Measurements from ENCODE around the gene IRF2BP2. TPM values are rescaled to one million over a fixed set of nuclear protein-coding genes. Genes with fewer than 3 reads are reported as not detected.

Gene IRF2BP2
- 42.1 and 60.8 TPM in 2 replicates for total RNA-seq (2014; rRNA removed; shearing (Covaris generic))

GRCh38 chr1:234610061-234610665 is at the start of gene IRF2BP2:
Gene IRF2BP2 (minus strand): TSS chr1:234610178. CDS start chr1:234609494, 684 bp downstream.
- Histone ChIP-seq H3K4me3 (peak within 1 kb of the TSS; percentile 71), H3K9me3 (replicated peaks) (no peaks in the 10 kb centered on the region), H3K4me1 (replicated peaks) (peaks cover 63% of the 10 kb centered on the region), H3K27ac (peak within 1 kb of the TSS; percentile 95), H3K36me3 (peaks cover 41% of the 10 kb centered on the region), H3K27me3 (replicated peaks) (no peaks in the 10 kb centered on the region)
- DNase-seq (ENCODE audit: low read depth in 1 of 2, low spot score in 2 of 2) = peak in 1 of 2 experiments; percentile 88

DNA sequence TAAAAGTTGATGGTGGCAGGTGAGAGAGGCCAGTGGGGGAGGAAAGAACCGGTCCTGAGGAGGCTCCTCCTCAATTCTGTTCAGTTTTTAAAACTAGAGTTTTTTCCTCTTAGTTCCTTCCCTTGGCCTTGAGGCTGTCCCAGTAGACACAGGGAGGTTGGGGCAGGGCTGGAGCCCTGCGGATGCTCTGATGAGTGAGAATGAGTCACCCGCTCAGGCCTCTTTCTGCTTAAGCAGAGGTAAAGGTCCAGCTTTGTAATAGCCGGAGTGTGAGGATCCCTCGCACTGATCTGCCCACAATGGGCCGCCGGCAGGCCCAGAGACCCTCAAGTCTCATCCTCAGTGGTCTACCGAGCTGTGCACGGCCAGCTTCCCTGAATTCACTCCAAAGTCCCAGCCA is 49.6 kb upstream of the IRF2BP2 start:
- Histone ChIP-seq H3K36me3 (no peaks in the 10 kb centered on the region), H3K4me1 (replicated peaks) (peaks cover 74% of the 10 kb centered on the region), H3K4me3 (no peak overlapping the region), H3K27me3 (replicated peaks) (no peaks in the 10 kb centered on the region), H3K27ac (peak overlapping the region; percentile 93), H3K9me3 (replicated peaks) (no peaks in the 10 kb centered on the region)
- DNase-seq (ENCODE audit: low read depth in 1 of 2, low spot score in 2 of 2) = peak; percentile 75 to 85

- Histone ChIP-seq H3K4me3 (no peak overlapping the region), H3K27me3 (replicated peaks) (no peaks in the 10 kb centered on the region), H3K9me3 (replicated peaks) (no peaks in the 10 kb centered on the region), H3K36me3 (no peaks in the 10 kb centered on the region), H3K4me1 (replicated peaks) (peaks cover 74% of the 10 kb centered on the region), H3K27ac (peak overlapping the region; percentile 93)
- peak in 1 of 2 experiments; percentile 36 for DNase-seq (ENCODE audit: low read depth in 1 of 2, low spot score in 2 of 2)
Observed at GRCh38 chr1:234658138-234658537, 48.2 kb upstream of the IRF2BP2 start.

DNA sequence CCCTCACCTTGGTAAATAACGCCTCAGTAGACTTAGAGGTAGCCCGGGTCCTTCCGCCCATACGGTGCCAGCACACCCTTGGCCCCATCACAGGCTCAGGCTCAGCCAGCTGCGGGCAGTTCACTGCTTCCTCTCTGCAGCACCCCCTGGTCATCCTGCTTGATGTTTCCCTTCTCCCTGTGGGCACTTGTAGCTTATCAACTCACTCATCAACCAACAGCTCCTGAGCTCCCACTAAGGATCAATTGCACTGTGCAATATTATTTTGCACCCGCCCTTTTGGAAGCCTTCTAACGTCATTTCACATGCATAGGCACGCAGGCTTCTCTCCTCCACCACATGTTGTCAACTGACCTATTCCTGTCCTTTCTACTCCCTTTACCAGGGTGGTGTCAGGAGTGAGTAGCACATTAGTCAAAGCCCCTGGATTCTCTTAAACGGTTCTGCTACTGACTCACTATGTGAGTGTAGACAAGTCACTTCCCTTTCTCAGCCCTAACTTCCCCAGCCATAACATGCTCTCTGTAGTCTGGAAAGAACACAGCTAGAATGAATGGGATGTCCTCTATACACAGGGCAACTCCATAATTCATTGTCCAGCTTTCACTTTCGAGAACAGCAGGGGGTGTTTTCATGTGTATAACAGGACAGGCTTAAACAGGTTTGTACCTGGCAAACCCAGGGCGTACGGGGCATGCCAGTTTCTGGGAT is 47.1 kb upstream of the IRF2BP2 start:
- Histone ChIP-seq H3K27ac (peak overlapping the region; percentile 93), H3K9me3 (replicated peaks) (no peaks in the 10 kb centered on the region), H3K4me3 (peak overlapping the region; percentile 22), H3K4me1 (replicated peaks) (peaks cover 74% of the 10 kb centered on the region), H3K36me3 (no peaks in the 10 kb centered on the region), H3K27me3 (replicated peaks) (no peaks in the 10 kb centered on the region)
- peak; percentile 88 to 90 for DNase-seq (ENCODE audit: low read depth in 1 of 2, low spot score in 2 of 2)

DNA sequence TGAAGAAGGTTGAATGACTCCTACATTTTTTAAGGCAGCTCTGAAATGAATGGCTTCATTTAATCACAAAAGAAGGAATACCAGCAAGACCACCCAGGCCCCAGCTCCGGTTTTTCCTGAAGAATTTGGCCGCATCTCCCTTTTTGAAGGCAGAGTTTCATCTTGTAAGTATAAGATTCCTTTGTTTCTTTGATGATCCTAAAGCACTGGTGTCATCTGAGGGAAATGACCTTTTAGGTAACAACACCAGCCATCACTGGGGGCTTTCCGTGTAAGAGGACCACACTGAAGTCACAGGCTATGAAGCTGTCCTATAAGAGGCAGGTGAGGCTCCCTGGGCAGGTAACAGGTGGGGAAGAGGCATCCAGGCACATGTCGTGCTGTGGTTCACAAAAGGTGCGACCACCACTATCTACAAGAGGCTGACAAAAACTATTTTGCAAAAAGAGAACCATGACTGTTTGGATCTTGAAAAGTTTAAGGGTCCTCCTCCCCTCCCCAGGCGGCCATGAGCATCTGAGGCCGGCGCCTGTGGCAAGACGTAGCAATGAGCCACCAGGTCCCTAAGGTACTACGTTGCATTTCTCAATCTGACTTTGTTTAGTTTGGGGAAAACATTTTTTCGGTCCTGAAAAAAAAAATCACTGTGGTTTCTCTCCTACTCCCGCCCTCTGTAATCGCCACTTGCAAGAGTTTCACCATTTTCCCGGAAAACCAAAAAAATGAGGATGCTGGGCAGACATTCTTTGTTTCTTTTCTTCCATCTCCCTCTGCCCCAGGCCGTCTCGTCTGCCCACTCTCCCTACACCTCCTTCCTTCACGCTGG is 46.3 kb upstream of the IRF2BP2 start:
- H3K4me1 ChIP-seq (replicated peaks) = peaks cover 66% of the 10 kb centered on the region
- H3K4me3 ChIP-seq = peak overlapping the region; percentile 22
- peak; percentile 74 to 79 for DNase-seq (ENCODE audit: low read depth in 1 of 2, low spot score in 2 of 2)
- no peaks in the 10 kb centered on the region for H3K27me3 ChIP-seq (replicated peaks)
- no peaks in the 10 kb centered on the region for H3K36me3 ChIP-seq
- no peaks in the 10 kb centered on the region for H3K9me3 ChIP-seq (replicated peaks)
- peak overlapping the region; percentile 93 for H3K27ac ChIP-seq

- Histone ChIP-seq H3K27ac (peak overlapping the region; percentile 93), H3K36me3 (no peaks in the 10 kb centered on the region), H3K4me3 (no peak overlapping the region), H3K27me3 (replicated peaks) (no peaks in the 10 kb centered on the region), H3K4me1 (replicated peaks) (peaks cover 58% of the 10 kb centered on the region), H3K9me3 (replicated peaks) (no peaks in the 10 kb centered on the region)
- no peak for DNase-seq (ENCODE audit: low read depth in 1 of 2, low spot score in 2 of 2)
Observed at GRCh38 chr1:234655328-234656069, 45.5 kb upstream of the IRF2BP2 start.

DNA sequence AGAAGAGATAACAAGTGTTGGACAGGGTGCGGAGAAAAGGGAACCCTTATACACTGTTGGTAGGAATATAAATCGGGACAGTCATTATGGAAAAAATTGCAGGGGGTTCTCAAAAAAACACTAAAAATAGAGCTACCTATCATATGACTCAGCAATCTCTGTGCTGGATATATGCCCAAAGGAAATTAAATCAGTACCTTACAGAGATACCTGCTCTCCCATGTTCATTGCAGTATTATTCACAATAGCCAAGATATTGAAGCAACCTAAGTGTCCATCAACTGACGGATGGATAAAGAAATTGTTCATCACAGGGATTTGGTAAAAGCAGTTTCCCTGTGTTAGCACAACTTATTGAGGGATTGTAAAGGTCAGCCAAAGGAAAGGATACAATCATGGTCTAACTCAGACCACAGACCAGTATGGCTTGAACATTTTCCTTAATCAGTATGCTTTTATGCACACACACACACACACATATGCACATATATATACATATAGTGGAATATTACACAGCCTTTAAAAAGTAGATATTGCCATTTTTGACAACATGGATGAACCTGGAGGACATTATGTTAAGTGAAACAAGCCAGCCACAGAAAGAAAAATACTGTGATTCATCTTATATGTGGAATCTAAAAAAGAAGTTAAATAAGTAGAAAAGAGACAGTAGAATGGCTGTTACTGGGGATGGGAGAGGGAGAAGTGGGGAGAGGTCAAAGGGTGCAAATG is 44.2 kb upstream of the IRF2BP2 start:
- Histone ChIP-seq H3K27ac (no peak overlapping the region), H3K4me1 (replicated peaks) (peaks cover 45% of the 10 kb centered on the region), H3K36me3 (no peaks in the 10 kb centered on the region)

GRCh38 chr1:234649432-234650081 is 39.6 kb upstream of the IRF2BP2 start:
- no peaks in the 10 kb centered on the region for H3K36me3 ChIP-seq
- no peaks in the 10 kb centered on the region for H3K4me1 ChIP-seq (replicated peaks)
- no peaks in the 10 kb centered on the region for H3K9me3 ChIP-seq (replicated peaks)
- H3K27ac ChIP-seq = no peak overlapping the region
- no peak overlapping the region for H3K4me3 ChIP-seq
- DNase-seq (ENCODE audit: low read depth in 1 of 2, low spot score in 2 of 2) = no peak
- H3K27me3 ChIP-seq (replicated peaks) = no peaks in the 10 kb centered on the region

More for the DNA sequence above, 44.2 kb upstream of the IRF2BP2 start:
- Histone ChIP-seq H3K9me3 (replicated peaks) (no peaks in the 10 kb centered on the region), H3K27me3 (replicated peaks) (no peaks in the 10 kb centered on the region), H3K4me3 (no peak overlapping the region)
- no peak for DNase-seq (ENCODE audit: low read depth in 1 of 2, low spot score in 2 of 2)

DNA sequence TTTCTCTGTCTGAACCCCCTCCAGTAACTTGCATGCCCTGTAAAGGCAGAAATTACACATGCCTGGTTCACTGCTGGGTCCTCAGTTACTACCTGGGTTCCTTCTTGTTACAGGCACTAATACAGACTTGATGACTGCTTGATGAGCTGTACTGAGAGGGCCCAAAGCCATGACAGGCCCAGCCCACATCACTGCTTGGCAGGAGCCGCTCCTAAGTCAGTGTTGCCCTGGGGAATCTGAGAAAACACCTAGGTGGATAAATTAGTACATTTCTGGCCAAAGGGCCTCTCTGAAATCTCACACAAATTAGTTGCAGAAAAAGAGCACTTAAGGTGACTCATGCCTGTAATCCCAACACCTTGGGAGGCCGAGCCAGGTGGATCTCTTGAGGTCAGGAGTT is 37.8 kb upstream of the IRF2BP2 start:
- Histone ChIP-seq H3K27me3 (replicated peaks) (no peaks in the 10 kb centered on the region), H3K4me1 (replicated peaks) (no peaks in the 10 kb centered on the region), H3K4me3 (no peak overlapping the region), H3K9me3 (replicated peaks) (no peaks in the 10 kb centered on the region), H3K27ac (no peak overlapping the region), H3K36me3 (no peaks in the 10 kb centered on the region)
- no peak for DNase-seq (ENCODE audit: low read depth in 1 of 2, low spot score in 2 of 2)

DNA sequence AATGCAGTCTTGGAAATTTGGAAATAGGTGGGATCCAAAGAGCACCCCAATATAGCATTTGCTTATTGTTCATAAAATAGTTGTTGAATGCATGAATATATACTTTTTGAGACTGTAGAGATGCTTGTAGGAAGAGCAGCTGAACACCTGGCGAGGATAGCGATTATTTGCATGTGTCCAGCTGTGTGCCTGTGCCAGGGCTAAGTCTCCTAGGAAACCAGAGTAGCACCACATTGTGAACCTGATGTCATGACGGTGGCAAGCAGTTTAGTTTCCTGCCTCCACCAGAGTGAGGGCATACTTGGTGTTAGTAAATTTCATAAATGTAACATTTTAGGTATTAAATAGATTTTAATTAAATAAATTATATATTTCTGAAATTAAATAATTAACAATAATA is 37.3 kb upstream of the IRF2BP2 start:
- H3K4me3 ChIP-seq = no peak overlapping the region
- H3K36me3 ChIP-seq = no peaks in the 10 kb centered on the region
- no peak for DNase-seq (ENCODE audit: low read depth in 1 of 2, low spot score in 2 of 2)
- no peaks in the 10 kb centered on the region for H3K4me1 ChIP-seq (replicated peaks)
- H3K27ac ChIP-seq = no peak overlapping the region
- H3K9me3 ChIP-seq (replicated peaks) = no peaks in the 10 kb centered on the region
- H3K27me3 ChIP-seq (replicated peaks) = no peaks in the 10 kb centered on the region

- Histone ChIP-seq H3K27me3 (replicated peaks) (no peaks in the 10 kb centered on the region), H3K36me3 (no peaks in the 10 kb centered on the region), H3K9me3 (replicated peaks) (no peaks in the 10 kb centered on the region), H3K4me3 (no peak overlapping the region), H3K27ac (no peak overlapping the region), H3K4me1 (replicated peaks) (no peaks in the 10 kb centered on the region)
- DNase-seq (ENCODE audit: low read depth in 1 of 2, low spot score in 2 of 2) = no peak
Observed at GRCh38 chr1:234645964-234646363, 36.0 kb upstream of the IRF2BP2 start.

DNA sequence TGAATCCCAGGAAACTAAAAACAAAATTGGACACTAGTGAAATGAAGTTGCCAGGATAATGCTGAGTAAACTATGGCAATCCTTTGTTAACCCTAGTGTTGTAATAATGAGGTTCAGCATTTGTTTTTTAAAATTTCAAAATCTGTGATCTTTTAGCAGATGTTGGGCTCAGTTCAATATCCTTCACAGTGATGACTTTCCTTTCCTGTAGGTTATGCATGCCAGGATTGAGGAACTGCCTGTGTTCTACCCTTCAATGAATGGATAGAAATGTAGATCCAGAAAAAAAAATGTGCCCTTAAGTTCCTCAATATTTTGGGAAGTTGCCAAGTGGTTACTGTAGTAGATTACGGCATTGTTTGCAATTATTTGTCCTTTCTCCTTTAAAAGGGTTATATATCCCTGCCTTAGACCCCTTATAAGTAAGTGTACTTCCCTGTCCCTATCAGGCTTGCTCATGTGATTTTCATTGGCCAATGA is 35.5 kb upstream of the IRF2BP2 start:
- Histone ChIP-seq H3K27me3 (replicated peaks) (no peaks in the 10 kb centered on the region), H3K4me3 (no peak overlapping the region), H3K4me1 (replicated peaks) (no peaks in the 10 kb centered on the region), H3K27ac (no peak overlapping the region), H3K9me3 (replicated peaks) (no peaks in the 10 kb centered on the region), H3K36me3 (no peaks in the 10 kb centered on the region)
- no peak for DNase-seq (ENCODE audit: low read depth in 1 of 2, low spot score in 2 of 2)

All from SJSA1 (cell line).